ENCODE measurements around the gene MBLAC1. TPM values are rescaled to one million over a fixed set of nuclear protein-coding genes. Genes with fewer than 3 reads are reported as not detected.

MBLAC1 gene
- total and polyA plus RNA-seq, 9 of the 15 experiments (the other 6 are each of a cell fraction or from before 2014, with no cell fraction given), result 0.03 to 3.1 (median 0.52) TPM

DNA sequence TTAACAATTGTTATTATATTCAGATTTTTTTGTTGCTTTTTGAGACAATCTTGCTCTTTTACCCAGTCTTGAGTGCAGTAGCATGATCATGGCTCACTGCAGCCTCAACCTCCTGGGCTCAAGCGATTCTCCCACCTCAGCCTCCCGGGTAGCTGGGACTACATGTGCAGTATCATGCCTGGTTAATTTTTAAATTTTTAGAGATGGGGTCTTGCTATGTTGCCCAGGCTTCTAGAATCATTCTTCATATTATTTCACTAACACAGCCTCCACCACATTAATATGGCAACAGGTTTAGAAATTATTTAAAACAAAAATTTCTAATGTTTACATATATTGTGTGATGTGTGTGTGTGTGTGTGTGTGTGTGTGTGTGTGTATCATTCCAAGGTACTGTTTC lies 20.5 kb downstream of the MBLAC1 start:
- no peak overlapping the region for H3K4me2 ChIP-seq (ENCODE audit: insufficient read depth, low read length)
- H3K4me1 ChIP-seq (replicated peaks in 1 of 2; ENCODE audit: control insufficient read depth in 2 of 2, insufficient read depth in 2 of 2, low read length in 2 of 2), result peaks cover 9 to 30% of the 10 kb centered on the region in 2 experiments; a peak in 4 of 5 replicates
- H3K27ac ChIP-seq (ENCODE audit: extremely low read depth, low read depth, low read length), result no peak overlapping the region
- no TSS peak for BruUV-seq (replicated peaks)
- CTCF ChIA-PET (ENCODE audit: low intra/inter-chr PET ratio), result interaction anchor here (0.6 kb wide), 1 partner anchor 11 kb away, joined by 5 read pairs; the partner anchor contains the start of gene TRAPPC14
- peaks cover 18% of the 10 kb centered on the region for H3K79me2 ChIP-seq (ENCODE audit: control insufficient read depth, insufficient read depth, low read length)
- ATAC-seq, result no peak
- no peaks in the 10 kb centered on the region for H3K27me3 ChIP-seq (ENCODE audit: control insufficient read depth in 2 of 2, insufficient read depth in 2 of 2, low read length in 2 of 2)
- intact Hi-C loops (cut with micrococcal nuclease) (no loop called here), in situ Hi-C loops (cut with MboI) (no loop called here)
- no peaks in the 10 kb centered on the region for H3K9me1 ChIP-seq (ENCODE audit: control insufficient read depth, insufficient read depth, low read length)
- no peak for DNase-seq (ENCODE audit: extremely low read depth in 1 of 4, low spot score in 3 of 4)
- H3K9ac ChIP-seq (ENCODE audit: insufficient read depth in 1 of 2, low read depth in 2 of 2, low read length in 2 of 2), result no peak overlapping the region
- WGBS (ENCODE audit: insufficient coverage, low coverage, missing lambda C conversion rate), result 88% methylated on average over 2 of the region's 2 CpGs
- H2AFZ ChIP-seq (ENCODE audit: low read depth, low read length), result peak overlapping the region; percentile 98
- POLR2A ChIA-PET, result no interaction called here
- H3K36me3 ChIP-seq (ENCODE audit: control insufficient read depth, insufficient read depth, low read length), result peaks cover 16% of the 10 kb centered on the region; the same call in 2 of the 3 replicates
- FAIRE-seq, result no peak
- H3K4me3 ChIP-seq, result no peak overlapping the region
- no peaks in the 10 kb centered on the region for H3K9me3 ChIP-seq (replicated peaks; ENCODE audit: control insufficient read depth, insufficient read depth, low read depth, low read length)
- H4K20me1 ChIP-seq (replicated peaks; ENCODE audit: control insufficient read depth, insufficient read depth, low read length), result no peaks in the 10 kb centered on the region
- TF ChIP-seq ZNF347 (CRISPR knock-in tag; IDR thresholded peaks at IDR 0.05; ENCODE audit: low read depth) (no peak), MAZ (CRISPR knock-in tag; conservative IDR thresholded peaks at IDR 0.05 in 1 of 2, IDR thresholded peaks at IDR 0.05 in 1 of 2) (no peak), ILF3 (IDR thresholded peaks at IDR 0.05; ENCODE audit: borderline replicate concordance) (no peak), MAFK (IDR thresholded peaks at IDR 0.05; ENCODE audit: low read length) (no peak), PCBP1 (IDR thresholded peaks at IDR 0.05; ENCODE audit: low read depth, low read length, poor library complexity, severe bottlenecking) (no peak), TCF7L2 (IDR thresholded peaks at IDR 0.05; ENCODE audit: low read depth, low read length) (no peak), LEF1 (IDR thresholded peaks at IDR 0.05) (no peak), POLR2AphosphoS2 (IDR thresholded peaks at IDR 0.05; ENCODE audit: low read length) (no peak), HLTF (IDR thresholded peaks at IDR 0.05) (no peak), EGR1 (conservative IDR thresholded peaks at IDR 0.05) (no peak), CBX5 (IDR thresholded peaks at IDR 0.05; ENCODE audit: borderline replicate concordance, low read depth) (no peak), ZNF586 (CRISPR knock-in tag; conservative IDR thresholded peaks at IDR 0.05) (no peak), ZNF583 (CRISPR knock-in tag; IDR thresholded peaks at IDR 0.05) (no peak), KDM1A (IDR thresholded peaks at IDR 0.05) (0 out of 4 replicates have a peak, but pooled peaks of 1 of the 2 experiments have one; percentile 19), ZNF121 (CRISPR knock-in tag; conservative IDR thresholded peaks at IDR 0.05) (peak; percentile 64), FIP1L1 (IDR thresholded peaks at IDR 0.05; ENCODE audit: low read depth, low read length, poor library complexity, severe bottlenecking) (no peak), SMARCE1 (IDR thresholded peaks at IDR 0.05) (no peak), ZNF561 (CRISPR knock-in tag; conservative IDR thresholded peaks at IDR 0.05) (no peak), ZC3H8 (IDR thresholded peaks at IDR 0.05) (no peak), RBM25 (IDR thresholded peaks at IDR 0.05; ENCODE audit: low read depth, low read length, severe bottlenecking) (peak; percentile 35), MYBL2 (IDR thresholded peaks at IDR 0.05; ENCODE audit: low read depth) (no peak), MYBL2 (CRISPR knock-in tag; IDR thresholded peaks at IDR 0.05; ENCODE audit: borderline replicate concordance) (no peak)
- TF ChIP-seq, protein P1, sequence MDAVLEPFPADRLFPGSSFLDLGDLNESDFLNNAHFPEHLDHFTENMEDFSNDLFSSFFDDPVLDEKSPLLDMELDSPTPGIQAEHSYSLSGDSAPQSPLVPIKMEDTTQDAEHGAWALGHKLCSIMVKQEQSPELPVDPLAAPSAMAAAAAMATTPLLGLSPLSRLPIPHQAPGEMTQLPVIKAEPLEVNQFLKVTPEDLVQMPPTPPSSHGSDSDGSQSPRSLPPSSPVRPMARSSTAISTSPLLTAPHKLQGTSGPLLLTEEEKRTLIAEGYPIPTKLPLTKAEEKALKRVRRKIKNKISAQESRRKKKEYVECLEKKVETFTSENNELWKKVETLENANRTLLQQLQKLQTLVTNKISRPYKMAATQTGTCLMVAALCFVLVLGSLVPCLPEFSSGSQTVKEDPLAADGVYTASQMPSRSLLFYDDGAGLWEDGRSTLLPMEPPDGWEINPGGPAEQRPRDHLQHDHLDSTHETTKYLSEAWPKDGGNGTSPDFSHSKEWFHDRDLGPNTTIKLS (IDR thresholded peaks at IDR 0.05; ENCODE audit: borderline replicate concordance, low read depth), result no peak
- TF ChIP-seq, protein P2, sequence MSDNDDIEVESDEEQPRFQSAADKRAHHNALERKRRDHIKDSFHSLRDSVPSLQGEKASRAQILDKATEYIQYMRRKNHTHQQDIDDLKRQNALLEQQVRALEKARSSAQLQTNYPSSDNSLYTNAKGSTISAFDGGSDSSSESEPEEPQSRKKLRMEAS (CRISPR knock-in tag; IDR thresholded peaks at IDR 0.05), result no peak
